HG02840 (cell line): ENCODE data around the gene LOX.

Experiments used
- ATAC-seq: cut with Tn5 transposase; IDR thresholded peaks from one replicate; pipeline ENCODE4 v1.9.1; 2021; ENCODE audit warnings: mild to moderate bottlenecking, moderate library complexity, moderate number of reproducible peaks; ENCODE audit not compliant: unreplicated experiment, low FRiP score

The LOX gene

GRCh38 chr5:122078116-122079110, at the start of gene LOX:
Gene LOX, minus strand, starts transcription at chr5:122078259. Its CDS starts 274 bp downstream, at chr5:122077985.
- ATAC-seq: no peak

- ATAC-seq: no peak
Measured at GRCh38 chr5:122126756-122127321, 48.8 kb upstream of the LOX start.

- no peak for ATAC-seq
Measured at GRCh38 chr5:122126177-122126755, 48.2 kb upstream of the LOX start.

- ATAC-seq: no peak
Measured at GRCh38 chr5:122124766-122125165, 46.7 kb upstream of the LOX start.

GRCh38 chr5:122121479-122122465, 43.7 kb upstream of the LOX start:
- ATAC-seq: no peak

GRCh38 chr5:122120957-122121356, 42.9 kb upstream of the LOX start:
- no peak for ATAC-seq

GRCh38 chr5:122120493-122120892, 42.4 kb upstream of the LOX start:
- no peak for ATAC-seq

GRCh38 chr5:122119205-122119604, 41.1 kb upstream of the LOX start:
- no peak for ATAC-seq

GRCh38 chr5:122118356-122118948, 40.4 kb upstream of the LOX start:
- no peak for ATAC-seq

GRCh38 chr5:122114501-122114900, 36.4 kb upstream of the LOX start:
- no peak for ATAC-seq

GRCh38 chr5:122112733-122113558, 34.9 kb upstream of the LOX start:
- no peak for ATAC-seq

GRCh38 chr5:122112063-122112462, 34.0 kb upstream of the LOX start:
- no peak for ATAC-seq

GRCh38 chr5:122111460-122111859, 33.4 kb upstream of the LOX start:
- ATAC-seq: no peak

- ATAC-seq: no peak
Measured at GRCh38 chr5:122110987-122111386, 32.9 kb upstream of the LOX start.

GRCh38 chr5:122107016-122107415, 29.0 kb upstream of the LOX start:
- ATAC-seq: no peak

GRCh38 chr5:122105909-122106308, 27.9 kb upstream of the LOX start:
- no peak for ATAC-seq

GRCh38 chr5:122102825-122103224, 24.8 kb upstream of the LOX start:
- no peak for ATAC-seq

- ATAC-seq: no peak
Measured at GRCh38 chr5:122101636-122102285, 23.7 kb upstream of the LOX start.
